PC-3 (cell line): Measurements from ENCODE around the gene FBXL4.

Source experiments
- CTCF ChIP-seq: fragments of 300-600 bp; sonication (generic); conservative IDR thresholded peaks from 2 replicates; pipeline ENCODE4 v1.5.1; 2017; ENCODE audit warnings: antibody characterized with exemption, low read depth, mild to moderate bottlenecking, low read length
- EZH2 ChIP-seq: fragments of 300-600 bp; sonication (generic); IDR thresholded peaks from one replicate; pipeline ENCODE4 v1.6.1; 2017; ENCODE audit warnings: antibody characterized with exemption, mild to moderate bottlenecking, low read length; ENCODE audit not compliant: unreplicated experiment

GRCh38 chr6:98973571-98973970, 25.8 kb upstream of the FBXL4 start:
- TF ChIP-seq CTCF (no peak), EZH2 (no peak)
